ENCODE data around the gene KCNG2.

DNA sequence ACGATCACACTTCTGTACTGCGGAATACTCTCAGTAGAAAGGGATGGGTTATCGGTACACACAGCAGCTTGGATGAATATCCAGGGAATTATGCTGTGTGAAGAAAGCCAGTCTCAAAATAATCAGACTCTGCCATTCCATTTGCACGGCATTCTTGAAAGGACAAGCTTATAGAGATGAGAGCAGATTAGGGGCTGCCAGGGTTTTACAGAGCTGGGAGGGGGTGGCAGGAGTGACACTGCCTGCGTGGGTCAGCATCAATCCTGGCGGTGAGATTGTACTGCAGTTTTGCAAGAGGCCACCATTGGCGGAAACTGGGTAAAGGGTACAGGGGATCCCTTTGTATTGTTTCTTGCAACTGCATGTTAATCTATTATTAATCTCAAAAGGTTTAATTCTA, 16.6 kb downstream of the KCNG2 start:
- no peak for TF ChIP-seq POLR2A (IDR thresholded peaks at IDR 0.05)
- TF ChIP-seq, protein P1, sequence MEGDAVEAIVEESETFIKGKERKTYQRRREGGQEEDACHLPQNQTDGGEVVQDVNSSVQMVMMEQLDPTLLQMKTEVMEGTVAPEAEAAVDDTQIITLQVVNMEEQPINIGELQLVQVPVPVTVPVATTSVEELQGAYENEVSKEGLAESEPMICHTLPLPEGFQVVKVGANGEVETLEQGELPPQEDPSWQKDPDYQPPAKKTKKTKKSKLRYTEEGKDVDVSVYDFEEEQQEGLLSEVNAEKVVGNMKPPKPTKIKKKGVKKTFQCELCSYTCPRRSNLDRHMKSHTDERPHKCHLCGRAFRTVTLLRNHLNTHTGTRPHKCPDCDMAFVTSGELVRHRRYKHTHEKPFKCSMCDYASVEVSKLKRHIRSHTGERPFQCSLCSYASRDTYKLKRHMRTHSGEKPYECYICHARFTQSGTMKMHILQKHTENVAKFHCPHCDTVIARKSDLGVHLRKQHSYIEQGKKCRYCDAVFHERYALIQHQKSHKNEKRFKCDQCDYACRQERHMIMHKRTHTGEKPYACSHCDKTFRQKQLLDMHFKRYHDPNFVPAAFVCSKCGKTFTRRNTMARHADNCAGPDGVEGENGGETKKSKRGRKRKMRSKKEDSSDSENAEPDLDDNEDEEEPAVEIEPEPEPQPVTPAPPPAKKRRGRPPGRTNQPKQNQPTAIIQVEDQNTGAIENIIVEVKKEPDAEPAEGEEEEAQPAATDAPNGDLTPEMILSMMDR (IDR thresholded peaks at IDR 0.05): no peak
